Raji (cell line): ENCODE results near the gene SLC4A8.

Experiments used
- POLR2A ChIP-seq: IDR thresholded peaks from 2 replicates; pipeline ENCODE4 v1.6.1; 2011; ENCODE audit warnings: low read depth, low read length, control low read depth; ENCODE audit not compliant: insufficient read depth

The SLC4A8 gene

GRCh38 chr12:51520576-51521325, 96.1 kb downstream of the SLC4A8 start:
- TF ChIP-seq POLR2A, result no peak

- TF ChIP-seq POLR2A, result no peak
These were observed 97.1 kb downstream of the SLC4A8 start for GRCh38 chr12:51521554-51522276.

- TF ChIP-seq POLR2A, result no peak
These were observed 98.1 kb downstream of the SLC4A8 start for GRCh38 chr12:51522696-51523095.

- no peak for TF ChIP-seq POLR2A
These were observed 99.8 kb downstream of the SLC4A8 start for GRCh38 chr12:51524386-51524901.

- TF ChIP-seq POLR2A, result no peak
These were observed 100.9 kb downstream of the SLC4A8 start for GRCh38 chr12:51525518-51525917.

- TF ChIP-seq POLR2A, result no peak
These were observed 103.3 kb downstream of the SLC4A8 start for GRCh38 chr12:51527966-51528365.

GRCh38 chr12:51528852-51529650, 104.4 kb downstream of the SLC4A8 start:
- TF ChIP-seq POLR2A, result no peak

- TF ChIP-seq POLR2A, result no peak
These were observed 105.0 kb downstream of the SLC4A8 start for GRCh38 chr12:51529651-51529970.

- no peak for TF ChIP-seq POLR2A
These were observed 105.6 kb downstream of the SLC4A8 start for GRCh38 chr12:51530208-51530607.

GRCh38 chr12:51531284-51531977, 106.8 kb downstream of the SLC4A8 start:
- TF ChIP-seq POLR2A, result no peak

GRCh38 chr12:51531978-51532497, 107.4 kb downstream of the SLC4A8 start:
- no peak for TF ChIP-seq POLR2A

- TF ChIP-seq POLR2A, result no peak
These were observed 109.2 kb downstream of the SLC4A8 start for GRCh38 chr12:51533799-51534198.

- TF ChIP-seq POLR2A, result no peak
These were observed 109.8 kb downstream of the SLC4A8 start for GRCh38 chr12:51534216-51535074.

- TF ChIP-seq POLR2A, result no peak
These were observed 111.5 kb downstream of the SLC4A8 start for GRCh38 chr12:51536159-51536558.
